SU-DHL-6 (cell line): ENCODE data around the gene OSBP2.

ENCODE experiments used
- H2AFZ ChIP-seq: fragments of 200-600 bp; sonication (generic); 2 replicates; pipeline ENCODE4 v1.6.1; 2014; ENCODE audit warnings: low read depth, mild to moderate bottlenecking, moderate library complexity, mixed read lengths, antibody characterized with exemption, low read length; ENCODE audit not compliant: severe bottlenecking
- H3F3A ChIP-seq: fragments of 200-600 bp; shearing (Covaris generic); 2 replicates; pipeline ENCODE4 v1.6.0; 2016; ENCODE audit warnings: antibody characterized with exemption, mild to moderate bottlenecking; ENCODE audit not compliant: insufficient read depth
- H3K27ac ChIP-seq: fragments of 200-600 bp; sonication (generic); 2 replicates; pipeline ENCODE4 v1.5.1; 2016; ENCODE audit warnings: low read depth, mild to moderate bottlenecking, low read length, moderate library complexity, mixed read lengths
- H3K27me3 ChIP-seq: fragments of 200-600 bp; sonication (generic), shearing (Covaris generic); 2 replicates; pipeline ENCODE4 v1.6.0; 2014; ENCODE audit warnings: mild to moderate bottlenecking, low read length
- H3K36me3 ChIP-seq: fragments of 200-600 bp; sonication (generic); 2 replicates; pipeline ENCODE4 v1.6.1; 2014; ENCODE audit warnings: mild to moderate bottlenecking, low read length, mixed read lengths
- H3K4me2 ChIP-seq: fragments of 300-600, 200-600 bp; shearing (Covaris generic), sonication (generic); 2 replicates; pipeline ENCODE4 v1.6.0; 2014; ENCODE audit warnings: low read length, low read depth, mild to moderate bottlenecking; ENCODE audit not compliant: poor library complexity, severe bottlenecking
- H3K4me3 ChIP-seq: fragments of 200-600 bp; sonication (generic); 2 replicates; pipeline ENCODE4 v1.5.1; 2014; ENCODE audit warnings: antibody characterized with exemption, low read length, mild to moderate bottlenecking, mixed read lengths; ENCODE audit not compliant: insufficient read depth, poor library complexity, severe bottlenecking
- H3K79me2 ChIP-seq: fragments of 200-600 bp; sonication (generic); 2 replicates; pipeline ENCODE4 v1.6.1; 2014; ENCODE audit warnings: mild to moderate bottlenecking, low read length, moderate library complexity; ENCODE audit not compliant: insufficient read depth
- H3K9ac ChIP-seq: fragments of 200-600 bp; sonication (generic); 2 replicates; pipeline ENCODE4 v1.7.0; 2014; ENCODE audit warnings: mild to moderate bottlenecking, low read length
- H3K9me2 ChIP-seq: fragments of 200-600 bp; sonication (generic); replicated peaks from 2 replicates; pipeline ENCODE4 v1.6.1; 2014; ENCODE audit warnings: low read length; ENCODE audit not compliant: insufficient read depth
- H3K9me3 ChIP-seq: fragments of 200-600 bp; sonication (generic); 2 replicates; pipeline ENCODE4 v1.6.1; 2014; ENCODE audit warnings: low read length, mixed read lengths; ENCODE audit not compliant: insufficient read depth
- H4K20me1 ChIP-seq: fragments of 200-600 bp; sonication (generic); 2 replicates; pipeline ENCODE4 v1.6.1; 2014; ENCODE audit warnings: low read depth, mild to moderate bottlenecking, antibody characterized with exemption, low read length, moderate library complexity, mixed read lengths
- CTCF ChIP-seq: fragments of 200-600 bp; sonication (generic); IDR thresholded peaks from one replicate; pipeline ENCODE4 v1.5.1; 2017; ENCODE audit warnings: antibody characterized with exemption, mild to moderate bottlenecking, low read length, moderate library complexity; ENCODE audit not compliant: insufficient read depth, poor library complexity, severe bottlenecking
- EZH2phosphoT487 ChIP-seq: fragments of 200-600 bp; sonication (generic), shearing (Covaris generic); conservative IDR thresholded peaks from 2 replicates; pipeline ENCODE4 v1.6.1; 2018; ENCODE audit warnings: mild to moderate bottlenecking, antibody characterized with exemption, low read length, moderate library complexity, mixed read lengths

Gene OSBP2

DNA sequence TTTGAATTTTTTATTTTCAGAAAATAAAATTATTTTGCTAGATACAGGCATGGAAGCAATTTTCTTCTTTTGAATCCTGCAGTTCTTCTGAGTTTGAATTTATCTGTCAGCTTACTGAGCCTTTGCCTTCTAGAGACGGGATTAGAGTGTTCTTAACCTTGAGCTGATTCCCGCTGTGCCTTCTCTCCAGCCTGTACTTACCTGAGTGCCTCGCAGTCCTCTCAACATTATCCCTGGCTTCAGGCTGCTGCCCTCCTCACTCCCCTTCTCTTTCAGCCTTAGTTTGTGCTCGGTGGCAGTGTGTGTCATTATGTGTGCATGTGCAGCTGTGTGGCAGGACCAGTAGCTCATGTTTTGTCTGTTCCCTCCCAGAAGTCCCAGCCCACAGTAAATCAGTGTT lies 24.3 kb downstream of the OSBP2 start:
- no peak for TF ChIP-seq CTCF
- TF ChIP-seq EZH2phosphoT487, result no peak
- Histone ChIP-seq H3K27ac (no peak overlapping the region), H3K4me2 (no peak overlapping the region)

GRCh38 chr22:30720263-30720837 lies 25.7 kb downstream of the OSBP2 start:
- H3K9ac ChIP-seq, result no peak overlapping the region
- H3K27ac ChIP-seq, result no peak overlapping the region
- no peak overlapping the region for H2AFZ ChIP-seq
- H3K9me3 ChIP-seq, result no peaks in the 10 kb centered on the region
- no peaks in the 10 kb centered on the region for H3K36me3 ChIP-seq
- no peaks in the 10 kb centered on the region for H3F3A ChIP-seq
- no peaks in the 10 kb centered on the region for H4K20me1 ChIP-seq
- no peaks in the 10 kb centered on the region for H3K79me2 ChIP-seq
- H3K9me2 ChIP-seq, result no peaks in the 10 kb centered on the region
- no peak overlapping the region for H3K4me3 ChIP-seq
- H3K4me2 ChIP-seq, result no peak overlapping the region
- no peaks in the 10 kb centered on the region for H3K27me3 ChIP-seq
- TF ChIP-seq EZH2phosphoT487 (no peak), CTCF (no peak)

More for the DNA sequence above, 24.3 kb downstream of the OSBP2 start:
- H3K9me3 ChIP-seq, result no peaks in the 10 kb centered on the region
- H3K9me2 ChIP-seq, result no peaks in the 10 kb centered on the region
- H2AFZ ChIP-seq, result no peak overlapping the region
- no peaks in the 10 kb centered on the region for H4K20me1 ChIP-seq
- no peak overlapping the region for H3K4me3 ChIP-seq
- H3K9ac ChIP-seq, result no peak overlapping the region
- H3K36me3 ChIP-seq, result no peaks in the 10 kb centered on the region
- no peaks in the 10 kb centered on the region for H3K27me3 ChIP-seq
- H3F3A ChIP-seq, result no peaks in the 10 kb centered on the region
- H3K79me2 ChIP-seq, result no peaks in the 10 kb centered on the region

DNA sequence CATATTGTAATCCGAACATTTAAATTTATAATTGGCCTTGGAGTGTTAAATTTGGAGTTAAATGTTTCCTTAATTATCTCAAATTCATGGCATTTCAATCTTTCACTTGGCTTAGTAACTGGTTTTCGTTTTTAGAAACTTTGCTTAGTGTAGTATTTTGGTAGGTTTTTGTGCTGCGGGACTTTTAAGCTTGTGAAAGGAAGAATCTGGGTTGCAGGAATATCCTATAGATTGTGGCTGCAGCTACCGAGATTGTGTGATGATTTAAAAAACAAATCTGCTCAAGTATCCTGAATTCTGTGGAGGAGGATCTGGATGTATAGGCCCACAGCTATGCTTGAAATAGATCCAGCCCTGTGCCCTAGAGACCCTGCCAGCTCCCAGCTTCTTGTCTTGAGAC lies 27.1 kb downstream of the OSBP2 start:
- H4K20me1 ChIP-seq, result no peaks in the 10 kb centered on the region
- TF ChIP-seq EZH2phosphoT487 (no peak), CTCF (no peak)
- no peak overlapping the region for H3K4me2 ChIP-seq
- H3K27me3 ChIP-seq, result no peaks in the 10 kb centered on the region
- H3K79me2 ChIP-seq, result no peaks in the 10 kb centered on the region
- no peak overlapping the region for H2AFZ ChIP-seq
- H3K27ac ChIP-seq, result no peak overlapping the region
- H3K9me2 ChIP-seq, result no peaks in the 10 kb centered on the region
- no peaks in the 10 kb centered on the region for H3K36me3 ChIP-seq
- H3F3A ChIP-seq, result no peaks in the 10 kb centered on the region
- H3K9me3 ChIP-seq, result no peaks in the 10 kb centered on the region
- no peak overlapping the region for H3K9ac ChIP-seq
- H3K4me3 ChIP-seq, result no peak overlapping the region
